HepG2 (cell line): ENCODE measurements around the gene CDH13. TPM values are rescaled to one million over a fixed set of nuclear protein-coding genes. Genes with fewer than 3 reads are reported as not detected.

Experiments
- ATAC-seq: fragments of 200-7000 bp; cut with Tn5 transposase; 3 replicates; pipeline ENCODE4 v1.9.1; 2020; ENCODE audit warnings: mild to moderate bottlenecking, moderate library complexity
- BruUV-seq: library from RNA; stranded (reverse); fragments of 400-500 nt; replicated peaks from 2 replicates; lab custom pipeline; 2021; lab: Mats Ljungman, UMichigan
- CTCF ChIA-PET: fragments of 300-600 bp; formaldehyde crosslinking; extraction: SDS; loops from one replicate; lab custom pipeline; 2021; ENCODE audit warnings: low total read pairs, inconsistent platforms, low intra/inter-chr PET ratio; lab: Yijun Ruan, JAX
- POLR2A ChIA-PET: fragments of 350-600 bp; sonication (Branson Sonifier 250); formaldehyde crosslinking; loops from one replicate; lab custom pipeline; 2020; ENCODE audit warnings: antibody characterized with exemption, inconsistent platforms; lab: Yijun Ruan, JAX
- DNase-seq: peaks from one replicate; pipeline ENCODE4 v3.0.0-alpha.2; 2015; ENCODE audit warnings: low spot score
- FAIRE-seq: peaks from 3 replicates; lab custom pipeline; 2011; peaks lifted over from hg19 to GRCh38; lab: Jason Lieb, UNC
- H2AFZ ChIP-seq: one replicate; pipeline ENCODE4 v1.6.1; 2011; ENCODE audit warnings: low read length, inconsistent platforms
- H3K27ac ChIP-seq: fragments of 300-600 bp; 3 replicates; pipeline ENCODE4 v1.8.0; 2011; ENCODE audit warnings: mixed run types, mild to moderate bottlenecking, mixed read lengths, low read length, inconsistent platforms; ENCODE audit not compliant: insufficient read depth; ENCODE audit errors: extremely low read length
- H3K27me3 ChIP-seq, 2 experiments: fragments of 200-600 bp in 1 of 2; 2 replicates in 1 of 2; 3 replicates in 1 of 2; pipeline versions ENCODE4 v1.6.0 to v1.8.0; 2011; ENCODE audit warnings: low read length in 2 of 2, mild to moderate bottlenecking in 2 of 2, moderate library complexity in 2 of 2, inconsistent platforms in 1 of 2; ENCODE audit not compliant: insufficient read depth in 2 of 2, control insufficient read depth in 1 of 2
- H3K36me3 ChIP-seq, 2 experiments: fragments of 200-600 bp in 1 of 2; replicated peaks in 1 of 2; 2 replicates in 1 of 2; 3 replicates in 1 of 2; pipeline versions ENCODE4 v1.5.1 to v1.8.0; 2011; ENCODE audit warnings: low read length in 2 of 2, inconsistent platforms in 1 of 2; ENCODE audit not compliant: insufficient read depth in 2 of 2, control insufficient read depth in 1 of 2
- H3K4me1 ChIP-seq: 2 replicates; pipeline ENCODE4 v1.5.1; 2012; ENCODE audit warnings: low read length, inconsistent platforms; ENCODE audit not compliant: insufficient read depth
- H3K4me2 ChIP-seq: 2 replicates; pipeline ENCODE4 v1.6.0; 2011; ENCODE audit warnings: low read depth, low read length, inconsistent platforms
- H3K4me3 ChIP-seq, 3 experiments: fragments of 200-600 bp in 1 of 3; sonication (generic), shearing (Covaris generic) in 1 of 3; replicated peaks in 1 of 3; 2 replicates each; pipeline ENCODE4 v1.5.1; 2011 to 2016; ENCODE audit warnings: low read length in 3 of 3, inconsistent platforms in 2 of 3, low read depth in 2 of 3, mild to moderate bottlenecking in 2 of 3, control low read depth in 1 of 3, mixed read lengths in 1 of 3; ENCODE audit not compliant: insufficient read depth in 1 of 3
- H3K79me2 ChIP-seq: one replicate; pipeline ENCODE4 v1.6.1; 2011; ENCODE audit warnings: low read length, inconsistent platforms; ENCODE audit not compliant: insufficient read depth
- H3K9ac ChIP-seq: 2 replicates; pipeline ENCODE4 v1.6.0; 2011; ENCODE audit warnings: mild to moderate bottlenecking, low read depth, low read length, inconsistent platforms; ENCODE audit not compliant: insufficient read depth
- H3K9me3 ChIP-seq: 2 replicates; pipeline ENCODE4 v1.5.1; 2012; ENCODE audit warnings: mild to moderate bottlenecking, low read length
- H4K20me1 ChIP-seq: 2 replicates; pipeline ENCODE4 v1.6.0; 2011; ENCODE audit warnings: inconsistent platforms, mild to moderate bottlenecking, low read length, moderate library complexity; ENCODE audit not compliant: insufficient read depth
- CREB1 ChIP-seq, 2 experiments: fragments of 450-650 bp in 1 of 2; IDR thresholded peaks; 2 replicates each; pipeline ENCODE4 v1.6.1; 2016 to 2017; ENCODE audit warnings: control low read depth in 1 of 2, mild to moderate bottlenecking in 1 of 2, missing compliant biosample characterization in 1 of 2, missing genetic modification characterization in 1 of 2
- HIC2 ChIP-seq: sonication (generic); formaldehyde crosslinking; IDR thresholded peaks from 2 replicates; pipeline ENCODE4 v1.9.0; 2022; ENCODE audit warnings: low read depth, missing genetic modification reagents
- HNF1A ChIP-seq, 2 experiments: sonication (generic) in 1 of 2; formaldehyde crosslinking in 1 of 2; IDR thresholded peaks; 2 replicates each; pipeline versions ENCODE4 v1.4.0 to v1.6.1; 2016 to 2020; ENCODE audit warnings: borderline replicate concordance in 1 of 2, low read depth in 1 of 2, mild to moderate bottlenecking in 1 of 2, missing genetic modification reagents in 1 of 2
- PCBP2 ChIP-seq: fragments of 200-400 bp; formaldehyde crosslinking; optimal IDR thresholded peaks from 2 replicates; pipeline ENCODE3; 2018; ENCODE audit warnings: low read length, low read depth; ENCODE audit not compliant: poor library complexity, severe bottlenecking
- PITX1 ChIP-seq: sonication (generic); formaldehyde crosslinking; IDR thresholded peaks from 2 replicates; pipeline ENCODE4 v1.5.1; 2020; ENCODE audit warnings: mild to moderate bottlenecking, missing genetic modification reagents
- RNF2 ChIP-seq: fragments of 450-650 bp; conservative IDR thresholded peaks from 2 replicates; pipeline ENCODE4 v1.6.1; 2016; ENCODE audit warnings: low read depth
- SIX4 ChIP-seq: sonication (generic); formaldehyde crosslinking; IDR thresholded peaks from 2 replicates; pipeline ENCODE4 v1.4.0; 2020; ENCODE audit warnings: missing genetic modification reagents
- SMAD1 ChIP-seq: sonication (generic); formaldehyde crosslinking; IDR thresholded peaks from 2 replicates; pipeline ENCODE4 v1.4.0; 2020; ENCODE audit warnings: missing genetic modification reagents, low read depth, mild to moderate bottlenecking, borderline replicate concordance
- TCF12 ChIP-seq, 2 experiments: fragments of 450-650 bp in 1 of 2; sonication (generic) in 1 of 2; formaldehyde crosslinking in 1 of 2; IDR thresholded peaks; 2 replicates each; pipeline versions ENCODE4 v1.6.1 to v1.8.0; 2017 to 2022; ENCODE audit warnings: antibody characterized with exemption in 1 of 2, mild to moderate bottlenecking in 1 of 2, missing genetic modification reagents in 1 of 2, moderate library complexity in 1 of 2
- ZBTB4 ChIP-seq: sonication (generic); formaldehyde crosslinking; IDR thresholded peaks from 2 replicates; pipeline ENCODE4 v1.4.0; 2020; ENCODE audit warnings: missing genetic modification reagents, mild to moderate bottlenecking, borderline replicate concordance
- ZNF251 ChIP-seq: sonication (generic); formaldehyde crosslinking; IDR thresholded peaks from 2 replicates; pipeline ENCODE4 v1.9.0; 2021; ENCODE audit warnings: mild to moderate bottlenecking, missing genetic modification reagents
- WGBS: methylation state at CpG from one replicate; pipeline ENCODE4 v1.1.6; 2017; ENCODE audit warnings: low lambda C conversion rate; 5-methylcytosine and 5-hydroxymethylcytosine counted together
- in situ Hi-C: cut with HindIII; loops from 2 replicates; pipeline ENCODE4 v1.10.0; 2017; ENCODE audit warnings: low pct_unique_long_range_greater_than_20kb; ENCODE audit not compliant: extremely low pct_ligation_motif_present
- intact Hi-C: fragments of 100-400 bp; cut with micrococcal nuclease; formaldehyde crosslinking; loops from one replicate; pipeline ENCODE4 v1.10.0; 2022; ENCODE audit not compliant: unreplicated experiment
- polyA plus RNA-seq, 8 experiments: library from polyadenylated mRNA; depleted of rRNA in 3 of 8; stranded (reverse) in 7 of 8; unstranded in 1 of 8; fragments of >200 nt; fragmentation: Illumina TruSeq in 4 of 8; extraction: Trizol in 4 of 8; gene quantifications; 2 replicates each; pipeline versions ENCODE4 v1.2.1 to v1.2.3, GENCODE V29; 2011 to 2016; ENCODE audit warnings: low read depth in 4 of 8, missing spikeins in 1 of 8, mixed read lengths in 1 of 8; ENCODE audit not compliant: insufficient read depth in 1 of 8
- total RNA-seq, 5 experiments: library from RNA; depleted of rRNA; stranded (reverse); fragments of >200 nt; fragmentation: Illumina TruSeq; extraction: Trizol; gene quantifications; 2 replicates each; pipeline ENCODE4 v1.2.3, GENCODE V29; 2016; ENCODE audit warnings: low read depth in 1 of 5

CDH13 gene
- total and polyA plus RNA-seq, 2 of the 13 experiments (the other 11 are each of a cell fraction or from before 2014, with no cell fraction given) = not detected

GRCh38 chr16:83807710-83808572 lies 1181.2 kb downstream of the CDH13 start, which contains the start of gene HSBP1:
Gene HSBP1, plus strand, starts transcription at chr16:83807978. Its CDS starts 99 bp downstream, at chr16:83808077.
- CTCF ChIA-PET = no interaction called here
- H4K20me1 ChIP-seq = peaks cover 4% of the 10 kb centered on the region
- no peaks in the 10 kb centered on the region for H3K9me3 ChIP-seq
- H3K9ac ChIP-seq = peak within 1 kb of the TSS; percentile 95
- in situ Hi-C loops (no loop called here), intact Hi-C loops (no loop called here)
- WGBS = 3% methylated on average over 43 of the region's 76 CpGs
- peaks cover 45% of the 10 kb centered on the region for H3K4me1 ChIP-seq
- FAIRE-seq (no peak), ATAC-seq (peak; percentile 96), DNase-seq (peak; percentile 87)
- H3K4me2 ChIP-seq = peak within 1 kb of the TSS; percentile 82
- peaks cover 25% of the 10 kb centered on the region for H3K79me2 ChIP-seq
- POLR2A ChIA-PET = interaction anchor here (0.6 to 1.0 kb wide), 2 partner anchors 43 to 135 kb away, joined by 3 read pairs; no protein-coding TSS in a partner anchor
- peak within 1 kb of the TSS; percentile 72 for H3K27ac ChIP-seq
- peaks cover 0 to under 1% of the 10 kb centered on the region in 2 experiments; a peak in 2 of 5 replicates for H3K27me3 ChIP-seq
- peak within 1 kb of the TSS; percentile 71 for H2AFZ ChIP-seq
- H3K4me3 ChIP-seq = peak within 1 kb of the TSS; percentile 87 to 98 (median 96)
- H3K36me3 ChIP-seq = peaks cover 1 to 18% of the 10 kb centered on the region in 2 experiments; a peak in 4 of 5 replicates
- BruUV-seq = no TSS peak
- no peak for TF ChIP-seq ZBTB4 (CRISPR knock-in tag)
- TF ChIP-seq HIC2 (CRISPR knock-in tag) = no peak
- TF ChIP-seq TCF12 (IDR thresholded peaks at IDR 0.05) = no peak
- TF ChIP-seq TCF12 (CRISPR knock-in tag; IDR thresholded peaks at IDR 0.05) = peak; percentile 90
- no peak for TF ChIP-seq PCBP2
- peak; percentile 37 for TF ChIP-seq CREB1 (IDR thresholded peaks at IDR 0.05)
- no peak for TF ChIP-seq CREB1 (CRISPR knock-in tag; IDR thresholded peaks at IDR 0.05)
- no peak for TF ChIP-seq HNF1A (IDR thresholded peaks at IDR 0.05; ENCODE audit: low read depth)
- peak; percentile 52; the same call in 1 of the 2 replicates for TF ChIP-seq HNF1A (CRISPR knock-in tag; IDR thresholded peaks at IDR 0.05; ENCODE audit: borderline replicate concordance)
- peak; percentile 85 for TF ChIP-seq RNF2
- TF ChIP-seq PITX1 (CRISPR knock-in tag) = no peak
- TF ChIP-seq SMAD1 = no peak; the same call in 1 of the 2 replicates
- TF ChIP-seq SIX4 (CRISPR knock-in tag) = peak; percentile 34; the same call in 1 of the 2 replicates
- 0 out of 2 replicates have a peak, but pooled peaks have one; percentile 21 for TF ChIP-seq ZNF251 (CRISPR knock-in tag)
